ENCODE results near the gene CMSS1.
A peak's percentile ranks its signal among the peaks of the same experiment; 100 is the strongest.

Gene CMSS1

DNA sequence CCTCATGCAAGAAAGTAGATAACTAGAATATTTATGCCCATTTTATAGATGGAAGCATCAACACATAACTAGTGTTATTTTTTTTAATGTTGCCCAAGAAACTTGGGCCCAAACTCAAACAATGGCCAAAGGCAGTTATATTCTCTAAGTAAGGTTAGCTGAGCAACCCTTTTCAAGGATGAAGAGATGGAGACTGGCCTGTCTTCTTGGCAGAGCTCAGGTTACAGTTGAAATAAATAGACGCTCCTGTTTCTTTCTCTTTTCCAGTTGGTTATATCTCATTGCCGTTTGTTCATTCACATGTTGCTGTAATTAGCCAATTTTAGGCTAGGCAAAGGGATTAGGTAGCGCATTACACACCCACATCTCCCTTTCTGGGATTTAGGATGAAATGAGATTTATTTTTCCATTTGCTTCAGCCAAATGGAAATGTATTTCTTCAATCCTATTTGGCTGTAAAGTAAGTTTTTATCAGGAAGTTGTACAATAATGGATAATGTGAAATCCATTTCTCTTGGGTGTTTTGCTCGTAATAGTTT is 93.2 kb downstream of the CMSS1 start:
- no peak for DNase-seq

DNA sequence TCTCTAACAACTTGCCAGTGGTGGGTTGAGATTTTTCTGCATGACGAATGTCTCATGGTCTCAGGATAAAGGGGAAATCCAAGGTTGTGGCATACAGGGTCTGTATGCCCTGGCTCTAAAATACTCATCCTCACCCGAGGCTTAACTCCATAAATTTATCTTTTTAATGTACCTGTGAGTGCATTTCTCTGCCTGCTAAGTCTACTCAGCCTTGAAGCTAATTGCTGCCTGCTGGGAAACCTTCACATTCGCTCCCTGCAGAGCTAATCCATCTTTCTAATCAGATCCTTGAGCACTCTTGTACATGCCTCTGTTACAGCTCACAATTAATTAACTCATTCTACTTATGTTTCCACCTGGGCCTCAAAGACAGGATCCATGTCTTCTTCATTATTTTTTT is 93.8 kb downstream of the CMSS1 start:
- DNase-seq, result no peak

DNA sequence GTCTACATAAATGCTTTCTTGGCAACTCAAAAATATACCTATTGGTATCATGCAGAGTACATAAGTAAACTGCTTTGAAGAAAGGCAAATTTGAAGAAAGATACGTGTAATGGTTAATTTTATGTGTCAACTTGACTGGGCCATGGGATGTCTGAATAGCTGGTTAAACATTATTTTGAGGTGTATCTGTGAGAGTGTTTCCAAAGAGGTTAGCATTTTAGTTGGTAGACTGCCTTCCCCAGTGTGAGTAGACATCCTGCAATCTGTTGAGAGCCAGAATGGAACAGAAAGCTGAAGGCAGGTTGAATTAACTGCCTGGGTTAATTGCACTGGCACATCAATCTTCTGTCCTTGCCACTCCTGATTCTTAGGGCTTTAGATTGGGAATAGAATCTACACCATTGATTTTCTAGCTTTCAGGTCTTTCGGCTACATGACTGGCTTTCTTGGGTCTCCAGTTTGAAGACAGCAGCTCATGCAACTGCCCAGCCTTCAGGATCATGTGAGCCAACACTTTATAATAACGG is 98.3 kb downstream of the CMSS1 start:
- DNase-seq, result no peak

DNA sequence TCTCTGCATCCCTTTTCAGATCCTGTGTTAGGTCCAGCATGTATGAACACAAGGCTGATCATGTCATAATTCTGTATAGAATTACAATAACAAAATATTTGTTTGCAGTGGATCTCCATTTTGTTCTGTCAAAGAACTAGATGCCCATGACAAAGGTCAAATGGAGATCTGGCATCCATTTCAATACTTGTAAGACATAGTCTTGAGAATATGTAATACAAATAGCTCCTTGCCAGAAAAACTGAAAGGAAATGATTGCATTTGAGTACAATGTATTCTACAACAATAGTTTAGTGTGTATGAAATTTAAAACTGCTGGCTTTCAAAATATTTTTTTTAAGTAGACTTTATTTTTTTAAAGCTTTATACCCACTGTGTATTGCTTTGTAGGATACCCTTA is 101.1 kb downstream of the CMSS1 start:
- DNase-seq, result no peak

DNA sequence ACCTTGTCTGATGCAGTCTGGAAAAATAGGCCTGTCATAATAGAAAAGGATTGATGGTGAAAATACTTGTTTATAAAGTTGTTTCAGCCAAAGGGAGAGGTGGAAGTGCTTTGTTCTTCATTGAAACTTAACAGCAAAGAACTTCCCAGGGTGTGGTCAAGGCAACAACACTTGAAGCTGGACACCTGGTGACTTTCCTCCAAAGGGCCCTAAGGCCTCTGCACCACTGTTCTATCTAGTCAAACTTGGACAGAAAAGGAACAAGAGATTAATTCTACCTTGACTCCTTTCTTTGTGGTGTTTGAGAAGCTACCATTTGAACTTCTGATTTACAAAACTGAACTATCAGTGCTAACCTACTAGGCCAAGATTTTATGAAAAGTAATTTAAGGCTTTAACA is 102.0 kb downstream of the CMSS1 start:
- DNase-seq, result no peak

DNA sequence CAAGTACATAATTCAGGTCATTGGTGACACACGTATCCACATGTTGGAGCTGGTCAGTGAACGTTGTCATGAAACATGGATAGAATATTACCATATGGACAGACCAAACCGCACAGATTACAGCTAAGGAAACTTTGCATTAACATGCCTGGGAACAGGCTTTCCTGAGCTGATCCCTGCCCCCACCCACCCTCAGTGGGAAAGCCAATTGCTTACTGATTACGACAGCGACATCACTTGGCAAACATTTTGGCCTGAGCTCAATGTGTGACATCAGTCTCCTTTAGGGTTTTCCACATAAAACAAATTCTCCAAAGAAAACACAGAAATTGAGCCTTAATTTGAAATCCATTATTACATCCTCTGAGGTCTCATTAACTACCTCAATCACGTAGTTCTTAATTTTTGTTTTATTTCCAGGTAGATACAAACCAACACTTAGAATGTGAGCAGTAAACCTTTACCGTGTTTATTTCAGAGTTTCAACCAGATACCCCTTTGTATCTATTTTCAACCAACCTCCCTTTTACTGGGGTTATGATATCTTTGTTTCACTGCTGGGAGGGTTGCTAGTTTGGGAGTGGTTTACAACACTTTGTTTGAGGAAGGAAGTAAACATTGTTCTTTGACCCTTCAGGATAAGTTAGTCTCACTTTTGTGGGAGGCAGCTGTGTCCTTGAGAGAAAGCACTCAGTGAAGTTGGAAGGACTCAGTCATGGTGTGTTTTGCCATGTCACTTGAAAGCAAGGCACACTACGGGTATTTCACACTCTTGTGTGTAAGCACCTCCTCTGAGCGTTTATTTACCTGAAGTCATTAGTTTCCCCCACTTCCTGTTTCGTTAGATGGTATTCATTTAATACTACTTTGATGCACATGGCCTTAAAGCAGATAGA is 103.1 kb downstream of the CMSS1 start:
- DNase-seq, result peak; percentile 30 to 62

DNA sequence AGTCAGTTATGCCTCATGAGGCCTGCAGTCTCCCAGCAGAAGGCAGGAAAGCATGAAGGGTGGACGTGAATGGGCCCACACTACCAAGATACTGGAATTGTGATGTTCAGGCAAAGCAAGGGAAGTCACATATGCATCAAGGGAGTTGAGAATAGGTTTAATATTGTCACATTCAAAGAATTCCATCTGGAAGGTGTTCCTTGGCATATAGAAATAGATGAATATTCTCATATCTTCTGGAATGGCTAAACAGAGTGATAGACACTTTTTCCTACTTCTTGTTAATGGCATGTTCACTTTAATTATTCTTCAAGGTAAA is 103.7 kb downstream of the CMSS1 start:
- no peak for DNase-seq

DNA sequence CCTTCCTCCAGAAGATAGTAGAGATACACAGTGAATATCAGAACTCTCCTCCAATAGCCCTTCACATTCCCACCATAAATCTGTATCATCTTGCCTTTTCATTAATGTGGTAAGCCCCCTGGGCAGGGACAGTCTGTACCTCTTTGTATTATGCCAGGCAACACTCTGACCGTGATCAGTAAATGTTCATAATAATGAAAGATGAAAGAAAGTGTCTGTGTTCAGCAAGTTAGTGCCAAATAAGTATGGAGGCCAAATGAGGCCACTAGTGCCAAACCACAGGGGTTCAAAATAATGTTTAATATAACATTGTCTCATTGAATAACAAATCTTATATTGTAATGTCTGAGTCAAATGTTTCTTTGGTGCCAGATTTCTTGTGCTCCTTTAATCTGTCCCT is 104.3 kb downstream of the CMSS1 start:
- DNase-seq, result peak in 1 of 2 experiments; percentile 70

DNA sequence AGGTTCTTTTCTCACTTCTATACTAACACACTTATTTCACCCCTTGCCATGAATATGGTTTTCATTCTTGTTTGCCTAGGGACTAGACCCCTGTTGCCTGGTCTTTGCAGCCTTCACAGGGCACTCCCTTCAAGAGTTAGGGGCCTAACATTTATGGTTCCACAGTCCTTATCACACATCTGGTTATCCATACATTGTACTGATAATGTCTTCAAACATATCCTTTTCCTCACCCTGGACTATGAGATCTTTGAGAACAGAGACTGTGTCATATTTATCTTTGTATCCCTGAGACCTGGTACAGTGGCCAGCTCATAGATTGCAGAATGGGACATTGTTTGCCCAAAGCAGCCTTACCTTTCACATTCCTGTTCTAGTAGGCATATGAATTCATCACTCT is 106.2 kb downstream of the CMSS1 start:
- DNase-seq, result no peak

DNA sequence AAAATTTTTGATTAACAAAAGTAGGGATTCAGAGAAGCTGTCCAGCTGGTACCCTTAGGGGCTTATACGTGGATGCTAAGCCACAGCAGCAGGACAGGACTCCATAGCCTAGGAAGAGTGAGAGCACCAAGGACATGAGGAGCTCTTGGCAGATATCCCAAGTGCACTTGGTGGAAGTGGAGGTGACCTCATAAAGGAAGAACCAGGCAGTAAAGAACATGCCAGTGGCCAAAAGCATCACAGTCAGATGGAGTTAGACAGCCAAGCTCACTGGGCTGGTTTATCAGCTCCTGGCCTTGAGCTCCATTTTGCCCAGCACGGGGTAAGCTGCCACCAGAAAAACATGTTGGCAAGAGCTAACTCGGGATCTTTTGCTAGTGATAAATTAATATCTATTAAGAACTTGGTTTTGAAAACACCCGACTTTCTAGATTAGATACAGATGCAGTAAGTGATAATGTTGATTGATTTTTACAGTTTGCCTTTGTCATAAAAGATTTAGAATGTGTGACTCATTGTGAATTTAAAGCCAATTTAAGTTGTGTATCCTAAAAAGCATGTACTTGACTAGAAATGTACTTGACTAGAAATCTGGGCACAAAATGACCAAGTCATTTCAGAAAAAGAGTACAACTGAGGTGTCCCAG is 108.0 kb downstream of the CMSS1 start:
- peak; percentile 82 to 94 for DNase-seq

DNA sequence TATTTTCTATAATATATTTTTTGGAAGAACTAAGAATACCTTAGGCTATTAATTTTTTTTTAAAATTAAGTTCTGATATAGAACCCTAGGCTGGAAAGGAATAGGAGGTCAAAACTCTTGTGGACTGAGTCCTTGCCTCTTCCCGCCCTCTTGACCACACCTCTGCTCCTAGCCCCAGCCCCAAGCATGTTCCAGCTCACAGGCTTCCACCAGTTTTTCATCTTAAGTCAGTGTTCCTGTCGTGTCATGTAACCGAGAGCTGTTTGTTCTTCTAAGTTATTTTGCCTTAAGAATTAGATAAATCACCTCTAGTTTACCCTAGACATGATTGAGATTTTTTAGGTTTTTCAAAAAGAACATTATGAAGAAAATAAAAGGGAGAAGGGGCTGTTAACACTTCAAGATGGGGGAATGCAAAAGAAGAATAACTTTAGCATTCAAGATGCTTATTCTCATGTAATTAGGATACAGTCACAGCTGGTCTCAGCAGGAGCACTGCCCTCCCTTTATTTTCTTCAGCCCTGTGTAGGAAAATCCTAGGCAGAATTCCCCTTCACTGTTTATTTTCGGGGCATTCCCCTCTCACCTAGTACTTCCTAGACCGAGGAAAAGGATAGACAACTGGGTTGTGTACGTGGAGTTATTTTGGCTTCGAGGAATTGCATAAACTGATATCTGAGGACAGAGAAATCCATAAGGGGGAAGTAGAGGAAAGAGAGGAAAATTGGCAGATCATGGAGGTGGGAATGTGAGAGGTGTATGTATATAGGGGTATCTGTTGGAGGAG is 110.2 kb downstream of the CMSS1 start:
- no peak for DNase-seq

DNA sequence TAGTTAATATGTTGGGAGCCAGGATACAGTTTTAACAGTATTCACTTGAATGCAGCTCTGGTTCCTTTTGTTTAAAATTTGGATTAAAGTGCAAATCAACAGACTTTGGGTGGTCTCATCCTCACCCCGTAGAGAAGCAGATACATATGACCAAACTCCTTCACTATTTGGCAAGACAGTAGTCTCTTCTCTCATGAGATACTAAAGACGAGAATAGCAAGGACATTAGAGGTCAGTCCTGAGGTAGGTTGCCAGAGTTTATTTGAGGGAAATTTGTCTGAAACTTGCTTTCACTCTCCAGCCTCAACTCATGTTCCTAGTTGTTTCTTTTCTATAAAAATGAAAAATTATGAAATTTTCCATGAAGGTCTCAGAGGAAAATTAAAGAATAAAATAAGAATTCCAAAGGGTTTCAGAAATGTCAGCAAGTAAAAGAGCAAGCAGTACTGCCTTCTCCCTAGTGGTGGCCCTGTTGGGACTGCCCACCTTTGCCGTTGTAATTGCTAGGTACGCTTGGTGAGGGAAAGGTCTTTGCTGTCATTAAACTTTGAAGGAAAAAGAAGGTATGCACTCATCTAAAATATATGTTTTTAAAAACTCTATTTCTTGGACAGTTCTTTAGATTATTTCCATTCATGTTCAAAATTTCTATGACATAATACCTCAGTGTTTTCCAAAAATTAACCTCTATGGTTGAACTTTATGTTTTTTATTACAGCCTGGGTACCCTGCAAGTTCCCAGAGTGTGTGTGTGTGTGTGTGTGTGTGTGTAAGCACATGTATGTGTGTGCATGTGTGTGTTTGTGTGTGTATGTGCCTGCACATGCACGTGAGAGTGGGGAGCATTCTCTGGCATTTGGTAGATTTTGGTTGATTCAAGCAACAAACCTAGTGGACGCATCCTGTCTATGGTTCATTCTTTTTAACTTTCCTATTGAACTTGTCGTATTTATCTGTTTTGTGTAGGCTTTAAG is 111.4 kb downstream of the CMSS1 start:
- DNase-seq, result no peak

DNA sequence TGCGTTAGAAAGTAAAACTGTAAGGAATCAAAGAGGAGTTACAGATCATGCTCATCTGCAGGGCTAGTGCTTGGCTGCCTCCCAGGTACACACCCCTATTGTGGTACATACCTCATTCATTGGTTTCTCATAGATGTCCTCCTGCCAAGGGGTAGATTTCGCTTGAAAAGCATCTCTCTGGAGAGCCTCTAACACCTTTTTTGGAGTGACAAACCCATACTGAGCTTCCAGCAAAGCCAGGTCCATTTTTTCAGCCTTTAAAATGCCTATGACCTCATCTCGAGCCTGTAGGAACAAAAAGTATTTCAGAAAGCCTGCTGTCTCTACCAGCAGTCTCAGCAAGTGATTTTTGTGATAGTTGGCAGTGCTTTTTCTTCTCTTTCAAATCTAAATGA is 112.1 kb downstream of the CMSS1 start:
- peak; percentile 70 to 78 for DNase-seq

DNA sequence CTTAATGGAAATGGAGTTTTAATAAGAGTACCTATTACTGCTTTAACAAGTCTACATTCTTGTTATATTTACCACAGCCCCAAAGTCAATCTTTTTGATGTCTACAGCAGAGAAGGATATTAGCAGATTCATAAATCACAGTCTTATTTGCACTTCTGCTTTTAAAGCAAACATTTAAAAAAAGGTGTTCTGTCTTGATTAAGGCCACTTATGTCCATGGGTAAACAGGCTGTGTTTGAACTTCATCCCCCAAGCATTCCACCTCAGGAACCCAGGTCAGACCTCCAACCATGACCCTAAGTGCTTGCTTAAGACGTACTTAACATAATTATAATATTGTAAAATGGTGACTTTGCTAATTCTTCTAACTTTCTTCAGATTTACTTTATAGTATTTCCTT is 113.4 kb downstream of the CMSS1 start:
- DNase-seq, result no peak

DNA sequence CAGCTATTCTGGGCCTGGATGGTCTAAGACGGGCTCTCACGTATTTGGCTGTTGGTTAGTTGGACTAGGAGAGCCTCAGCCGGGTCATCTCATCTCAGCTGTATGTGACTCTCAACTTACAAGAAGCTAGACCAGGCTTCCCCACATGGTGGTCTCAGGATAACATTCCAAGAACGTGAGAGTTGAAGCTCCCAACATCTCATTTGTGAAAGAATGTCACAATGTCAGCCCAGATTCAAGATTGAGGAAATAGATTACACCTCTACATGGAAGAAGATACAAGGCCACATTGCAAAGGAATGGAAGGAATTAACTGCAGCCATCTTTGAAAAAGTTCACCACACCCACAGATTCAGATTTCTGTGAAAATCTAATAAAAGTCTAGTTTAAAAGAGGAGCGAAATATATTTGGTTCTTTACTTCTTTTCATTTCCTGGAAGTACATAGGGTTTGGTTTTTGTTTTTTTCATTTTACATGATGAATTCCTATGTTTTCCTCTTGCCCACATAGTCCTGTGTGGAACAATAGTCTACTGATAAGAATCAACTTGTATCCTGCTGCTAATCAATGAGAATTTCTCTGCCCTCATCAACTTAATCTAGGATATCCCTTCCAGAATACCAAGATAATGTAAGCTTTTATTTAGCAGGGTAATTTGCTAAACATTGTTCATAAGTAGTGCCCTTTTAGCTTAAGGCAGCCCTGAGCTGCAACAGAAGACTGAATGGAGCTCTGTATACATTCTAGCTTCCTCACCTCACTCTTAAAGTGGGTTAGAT is 116.5 kb downstream of the CMSS1 start:
- DNase-seq, result no peak

DNA sequence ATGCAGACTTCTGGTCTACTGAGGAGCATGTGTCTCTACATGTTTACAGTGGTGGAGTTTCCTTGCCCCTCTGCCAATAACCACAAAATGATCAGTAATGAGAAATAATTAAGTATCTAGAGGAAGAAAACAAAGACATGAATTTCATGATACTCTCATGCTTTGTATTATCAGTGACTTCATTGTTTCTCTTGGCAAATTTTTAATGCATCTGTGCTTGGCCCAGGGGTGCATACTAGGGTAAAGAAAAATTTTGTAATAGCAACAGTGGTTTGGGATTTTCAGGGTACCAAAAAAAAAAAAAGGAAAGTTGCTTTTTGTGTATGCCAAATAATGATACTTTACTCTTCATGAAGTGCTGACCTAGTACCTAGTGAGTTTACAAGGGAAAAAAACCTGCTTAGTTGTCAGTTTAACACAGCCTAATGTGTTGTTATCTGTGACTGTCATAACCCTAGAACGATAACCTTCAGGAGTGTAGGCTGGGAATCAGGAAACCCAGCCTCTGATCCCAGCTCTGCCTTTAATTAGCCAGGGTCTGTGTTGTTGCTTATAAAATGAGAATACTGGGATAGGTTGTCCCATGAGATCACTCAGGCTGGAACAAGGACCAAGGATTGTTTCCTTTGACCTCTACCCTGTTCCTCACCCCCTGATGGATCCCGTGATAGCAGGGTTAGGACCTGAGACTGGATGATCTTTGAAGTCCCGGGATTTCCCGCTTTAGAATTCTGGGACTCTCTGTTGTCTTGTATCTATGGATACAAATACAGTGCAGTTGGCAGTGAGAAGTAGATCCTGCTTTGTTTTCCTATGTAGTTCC is 117.5 kb downstream of the CMSS1 start:
- no peak for DNase-seq

DNA sequence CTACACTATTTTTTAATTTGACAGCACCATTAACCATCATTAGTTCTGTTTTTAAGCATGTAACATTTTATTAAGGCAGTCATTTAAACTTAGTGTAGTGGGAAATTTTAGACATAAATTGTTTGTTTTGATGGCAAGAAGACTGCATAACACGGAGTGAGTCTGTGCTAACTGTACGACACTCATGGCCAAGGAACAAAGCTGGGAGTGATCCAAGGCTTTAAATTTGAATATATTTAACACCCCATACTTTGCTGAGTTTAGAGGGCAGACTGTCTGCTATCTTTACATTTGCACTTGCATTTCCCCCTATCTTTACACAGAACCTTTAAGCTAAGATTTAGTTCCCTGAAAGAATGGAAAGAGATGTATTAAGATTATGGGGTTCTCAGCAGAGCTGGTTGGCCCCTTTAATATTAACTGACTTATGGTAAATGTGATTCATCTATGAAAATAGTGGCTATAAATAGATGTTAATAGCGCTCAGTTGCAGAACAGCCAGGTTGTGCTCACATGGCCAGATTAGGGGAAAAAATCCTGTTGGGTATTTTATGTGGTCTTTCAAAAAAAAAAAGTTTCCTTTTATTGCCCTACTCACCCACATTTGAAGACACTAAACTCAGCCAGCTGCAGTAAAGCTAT is 120.7 kb downstream of the CMSS1 start:
- DNase-seq, result no peak

DNA sequence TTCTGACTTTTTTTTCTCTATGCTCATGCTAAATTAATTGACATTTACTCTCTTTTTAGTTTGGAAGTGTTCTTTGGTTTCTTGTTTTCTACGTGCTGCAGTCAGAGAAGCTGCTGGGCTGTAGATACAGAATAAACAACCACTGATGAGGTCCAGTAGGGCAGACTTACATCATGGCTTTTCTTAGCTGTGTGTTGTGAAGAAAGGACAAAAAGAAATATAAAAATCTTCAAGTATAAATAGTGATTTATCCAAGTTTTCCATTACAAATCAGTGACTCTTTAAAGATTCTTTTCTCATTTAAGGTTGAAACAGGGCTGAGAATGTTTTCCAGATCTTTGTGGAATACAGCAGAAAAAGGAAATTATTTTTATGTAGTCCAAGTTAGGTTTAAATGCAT is 122.2 kb downstream of the CMSS1 start:
- DNase-seq, result no peak

DNA sequence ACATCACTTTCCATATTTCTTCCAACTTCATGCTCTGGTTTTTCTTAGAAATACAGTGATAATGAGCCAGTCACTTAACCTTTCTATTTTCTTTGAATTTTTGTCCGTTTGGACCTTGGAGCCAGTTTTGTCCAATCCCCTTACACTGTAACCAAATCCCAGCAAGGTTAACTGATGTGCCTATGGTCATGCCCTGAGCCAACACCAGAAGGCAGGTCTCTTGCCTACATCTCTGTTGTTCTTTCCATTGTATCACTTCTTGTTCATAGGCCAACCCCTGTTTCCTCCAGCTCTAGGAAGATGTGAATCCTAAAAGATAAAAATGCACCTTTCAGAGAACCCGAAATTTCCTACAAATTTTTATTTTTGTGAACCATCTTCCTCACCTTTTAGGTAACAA is 122.7 kb downstream of the CMSS1 start:
- DNase-seq, result no peak

DNA sequence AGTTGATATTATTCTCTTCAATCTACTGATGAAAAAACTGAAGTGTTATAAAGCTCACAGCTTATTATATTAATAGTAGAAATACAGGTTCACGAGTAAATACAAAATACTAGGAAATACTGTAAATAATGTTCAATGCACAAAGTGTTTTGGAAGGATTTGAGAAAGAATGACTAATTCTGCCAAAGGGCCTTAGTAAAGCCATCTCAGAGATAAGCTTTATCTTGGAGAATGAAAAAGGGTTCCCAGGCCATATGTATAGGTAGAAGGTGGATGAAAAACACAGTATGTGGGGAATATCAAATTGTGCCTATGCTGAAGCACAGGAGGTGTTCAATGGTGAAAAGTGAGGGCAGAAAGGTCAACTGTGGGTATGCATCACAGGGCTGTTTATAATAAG is 123.5 kb downstream of the CMSS1 start:
- DNase-seq, result no peak

Data from NCI-H446 (cell line).